Astrocyte of the spinal cord (primary cell): ENCODE measurements around the gene SUCLG2.

Experiments
- DNase-seq: peaks from one replicate; pipeline ENCODE4 v3.0.0; 2011; ENCODE audit warnings: low read depth, low spot score
- H3K4me3 ChIP-seq: 2 replicates; pipeline ENCODE4 v1.5.1; 2011; ENCODE audit warnings: low read depth, mild to moderate bottlenecking, low read length, moderate library complexity
- in situ Hi-C: cut with HindIII; loops from 2 replicates; pipeline ENCODE4 v1.10.0; 2017; ENCODE audit warnings: low sequenced_read_pairs
- TF ChIP-seq, protein P1 (sequence below): IDR thresholded peaks from 2 replicates; pipeline ENCODE4 v1.5.1; 2012; ENCODE audit warnings: low read depth, mild to moderate bottlenecking, low read length, inconsistent platforms

SUCLG2 gene

DNA sequence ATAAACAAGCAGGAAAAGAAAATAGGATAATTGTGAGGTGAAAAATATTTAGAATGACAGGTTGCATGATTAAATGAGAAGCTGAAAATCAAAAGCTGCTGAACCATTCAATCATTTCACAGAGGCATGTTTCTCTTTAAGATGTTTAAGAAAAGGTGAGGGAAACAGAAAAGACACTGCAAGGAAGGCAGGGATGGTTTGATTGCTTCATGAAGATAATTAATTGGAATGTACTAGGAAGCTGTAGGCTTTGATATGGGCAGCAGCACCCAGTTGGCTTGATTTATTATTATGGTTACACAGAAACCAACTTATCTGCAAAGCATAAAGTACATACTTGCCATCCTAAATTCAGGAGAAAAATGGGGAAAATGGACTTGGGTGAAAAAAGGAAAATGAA, 234.6 kb downstream of the SUCLG2 start:
- in situ Hi-C loops, result no loop called here
- TF ChIP-seq, protein P1, sequence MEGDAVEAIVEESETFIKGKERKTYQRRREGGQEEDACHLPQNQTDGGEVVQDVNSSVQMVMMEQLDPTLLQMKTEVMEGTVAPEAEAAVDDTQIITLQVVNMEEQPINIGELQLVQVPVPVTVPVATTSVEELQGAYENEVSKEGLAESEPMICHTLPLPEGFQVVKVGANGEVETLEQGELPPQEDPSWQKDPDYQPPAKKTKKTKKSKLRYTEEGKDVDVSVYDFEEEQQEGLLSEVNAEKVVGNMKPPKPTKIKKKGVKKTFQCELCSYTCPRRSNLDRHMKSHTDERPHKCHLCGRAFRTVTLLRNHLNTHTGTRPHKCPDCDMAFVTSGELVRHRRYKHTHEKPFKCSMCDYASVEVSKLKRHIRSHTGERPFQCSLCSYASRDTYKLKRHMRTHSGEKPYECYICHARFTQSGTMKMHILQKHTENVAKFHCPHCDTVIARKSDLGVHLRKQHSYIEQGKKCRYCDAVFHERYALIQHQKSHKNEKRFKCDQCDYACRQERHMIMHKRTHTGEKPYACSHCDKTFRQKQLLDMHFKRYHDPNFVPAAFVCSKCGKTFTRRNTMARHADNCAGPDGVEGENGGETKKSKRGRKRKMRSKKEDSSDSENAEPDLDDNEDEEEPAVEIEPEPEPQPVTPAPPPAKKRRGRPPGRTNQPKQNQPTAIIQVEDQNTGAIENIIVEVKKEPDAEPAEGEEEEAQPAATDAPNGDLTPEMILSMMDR, result no peak
- H3K4me3 ChIP-seq, result no peak overlapping the region
- no peak for DNase-seq

DNA sequence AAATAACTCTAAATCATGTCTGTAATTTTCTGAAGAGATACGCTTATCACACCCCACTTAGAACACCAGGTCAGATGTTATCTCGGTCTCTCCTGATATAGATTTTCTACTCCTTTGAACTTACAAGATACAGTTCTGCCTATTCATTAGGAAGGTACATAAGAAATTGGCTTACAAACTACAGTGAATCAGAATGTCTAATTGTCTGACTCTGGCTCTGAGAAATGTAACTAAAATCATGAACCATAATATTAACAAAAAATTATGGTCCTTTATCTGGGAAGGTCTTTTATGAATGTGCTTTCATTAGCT, 235.2 kb downstream of the SUCLG2 start:
- TF ChIP-seq, protein P1, result no peak
- H3K4me3 ChIP-seq, result no peak overlapping the region
- no peak for DNase-seq
- in situ Hi-C loops, result no loop called here

DNA sequence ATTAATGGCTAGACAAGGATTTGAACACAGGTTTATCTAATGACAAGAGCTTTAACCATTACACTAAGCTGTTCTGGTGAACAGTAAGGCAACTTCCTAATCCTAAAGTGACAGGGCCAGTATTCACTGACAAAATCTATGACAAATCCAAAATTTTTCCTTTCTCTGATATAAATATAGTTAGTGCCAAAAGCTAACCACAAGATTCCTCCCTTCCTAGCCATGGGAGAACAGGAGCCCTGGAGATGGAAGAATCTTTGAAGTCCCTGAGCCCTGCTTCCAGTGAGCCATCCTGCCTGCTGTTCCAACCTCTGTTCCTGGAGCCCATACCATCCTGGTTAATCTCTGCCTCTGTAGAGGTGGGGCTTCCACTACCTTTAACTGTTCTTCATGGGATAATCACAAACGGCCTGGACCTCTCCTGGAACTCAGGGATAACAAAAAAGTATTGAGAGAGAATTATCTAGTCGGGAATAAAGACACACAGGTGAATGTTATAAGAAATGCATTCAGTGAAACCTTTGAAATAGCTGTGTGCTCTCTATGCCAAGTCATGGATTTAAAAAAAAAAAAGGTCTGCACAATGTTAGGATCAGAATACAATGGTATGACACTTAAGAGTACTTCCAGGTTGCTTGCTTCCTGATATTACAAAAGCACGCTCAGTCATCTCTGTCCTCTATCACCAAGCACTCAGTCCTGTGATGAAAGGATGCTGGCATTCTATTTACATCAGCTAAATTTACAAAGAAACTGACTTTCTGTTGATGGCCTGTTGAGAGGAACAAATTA, 235.8 kb downstream of the SUCLG2 start:
- H3K4me3 ChIP-seq, result no peak overlapping the region
- DNase-seq, result no peak
- TF ChIP-seq, protein P1, result no peak
- in situ Hi-C loops, result no loop called here

DNA sequence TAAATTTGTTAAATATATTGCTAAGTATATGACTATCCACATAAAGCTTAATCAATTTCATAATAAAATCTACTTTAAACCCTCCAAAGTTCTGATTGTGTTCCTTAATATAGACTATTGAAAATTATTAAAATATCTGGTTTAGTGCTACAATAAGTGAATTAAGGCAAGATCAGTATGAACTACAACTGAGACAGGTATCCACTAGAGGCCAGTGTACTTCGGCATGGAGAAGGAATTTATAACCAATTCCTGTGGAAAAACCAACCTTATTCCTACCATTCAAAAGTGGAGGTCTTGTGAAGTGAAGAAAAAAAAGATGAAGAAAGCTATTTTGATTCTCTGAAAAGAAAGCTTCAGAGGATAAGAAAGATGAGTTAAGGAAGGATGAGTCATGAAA, 237.7 kb downstream of the SUCLG2 start:
- peak; percentile 13 for DNase-seq
- no peak overlapping the region for H3K4me3 ChIP-seq
- TF ChIP-seq, protein P1, result peak; percentile 42
- in situ Hi-C loops, result no loop called here

DNA sequence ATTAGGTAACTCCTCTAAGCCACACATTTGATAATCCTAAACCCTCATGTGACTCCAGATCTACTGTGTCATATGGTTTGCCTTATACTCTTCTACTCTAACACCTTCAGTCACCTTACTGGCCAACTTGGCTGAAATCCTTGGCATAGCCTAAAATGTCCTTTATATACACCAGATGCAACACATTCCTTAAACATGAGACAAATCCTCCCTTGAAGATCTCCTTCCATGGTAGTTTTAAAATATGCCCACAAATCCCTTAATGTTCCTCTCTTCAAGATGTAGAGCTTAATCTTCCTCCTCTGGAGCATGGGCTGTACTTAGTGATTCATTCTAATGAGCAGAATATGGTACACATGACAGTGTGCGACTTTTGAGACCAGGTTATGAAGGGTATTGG, 238.9 kb downstream of the SUCLG2 start:
- TF ChIP-seq, protein P1, result no peak
- DNase-seq, result peak; percentile 36
- no peak overlapping the region for H3K4me3 ChIP-seq
- in situ Hi-C loops, result no loop called here

DNA sequence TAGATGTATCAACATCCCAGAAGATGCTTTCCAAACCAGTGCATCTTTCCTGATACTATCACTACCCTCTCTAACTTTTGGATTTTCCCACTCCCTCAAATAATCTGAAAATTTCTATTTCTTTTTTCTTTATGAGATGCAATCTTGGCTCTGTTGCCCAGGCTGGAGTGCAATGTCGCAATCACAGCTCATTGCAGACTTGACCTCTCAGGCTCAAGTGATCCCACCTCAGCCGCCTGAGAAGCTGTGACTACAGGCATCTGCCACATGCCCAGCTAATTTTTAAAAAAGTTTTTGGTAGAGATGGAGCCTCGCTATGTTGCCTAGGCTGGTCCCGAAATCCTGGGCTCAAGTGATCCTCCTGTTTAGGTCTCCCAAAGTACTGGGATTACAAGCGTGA, 239.7 kb downstream of the SUCLG2 start:
- TF ChIP-seq, protein P1, result no peak
- DNase-seq, result no peak
- in situ Hi-C loops, result no loop called here
- no peak overlapping the region for H3K4me3 ChIP-seq
